K562 (cell line): ENCODE measurements around the gene PARD6A.

Source experiments
- CTCF ChIP-seq, 3 experiments: IDR thresholded peaks in 2 of 3; conservative IDR thresholded peaks in 1 of 3; 2 replicates each; pipeline ENCODE4 v1.5.1; 2011 to 2012; ENCODE audit warnings: low read length in 3 of 3, mild to moderate bottlenecking in 3 of 3, control low read depth in 2 of 3, improper control_type of control experiment in 1 of 3, inconsistent platforms in 1 of 3, low read depth in 1 of 3, mixed read lengths in 1 of 3, moderate library complexity in 1 of 3; ENCODE audit not compliant: insufficient read depth in 2 of 3
- ESRRA ChIP-seq: fragments of 450-650 bp; IDR thresholded peaks from 2 replicates; pipeline ENCODE4 v1.6.1; 2014; ENCODE audit warnings: low read depth, mild to moderate bottlenecking, moderate library complexity, borderline replicate concordance
- HIVEP1 ChIP-seq: fragments of 250-450 bp; sonication (Bioruptor Pico); IDR thresholded peaks from 2 replicates; pipeline ENCODE4 v1.4.0; 2020; ENCODE audit warnings: mild to moderate bottlenecking
- NCOR1 ChIP-seq: fragments of 450-650 bp; IDR thresholded peaks from 2 replicates; pipeline ENCODE4 v1.6.1; 2016; ENCODE audit warnings: mild to moderate bottlenecking, moderate library complexity
- POLR2A ChIP-seq: fragments of 450-650 bp; conservative IDR thresholded peaks from 2 replicates; pipeline ENCODE4 v1.6.1; 2016
- POLR2AphosphoS5 ChIP-seq: IDR thresholded peaks from 2 replicates; pipeline ENCODE4 v1.6.1; 2011; ENCODE audit warnings: mild to moderate bottlenecking, low read depth, low read length, moderate library complexity; ENCODE audit not compliant: control insufficient read depth, insufficient read depth
- RFX5 ChIP-seq: IDR thresholded peaks from 2 replicates; pipeline ENCODE4 v1.6.1; 2011; ENCODE audit warnings: low read depth, mild to moderate bottlenecking, improper control_type of control experiment, low read length
- SMAD4 ChIP-seq: fragments of 250-450 bp; sonication (Bioruptor Pico); conservative IDR thresholded peaks from 2 replicates; pipeline ENCODE4 v1.8.0; 2021; ENCODE audit warnings: inconsistent platforms, mild to moderate bottlenecking, moderate library complexity
- TAF1 ChIP-seq: IDR thresholded peaks from 2 replicates; pipeline ENCODE4 v1.6.1; 2011; ENCODE audit warnings: mild to moderate bottlenecking, low read length, moderate library complexity; ENCODE audit not compliant: insufficient read depth, control insufficient read depth, severe bottlenecking; ENCODE audit errors: extremely low read depth
- TCFL5 ChIP-seq: fragments of 250-450 bp; sonication (Bioruptor Pico); conservative IDR thresholded peaks from 2 replicates; pipeline ENCODE4 v1.6.1; 2021; ENCODE audit warnings: mild to moderate bottlenecking, moderate library complexity, matching md5 sums
- TEAD4 ChIP-seq, 2 experiments: sonication (generic) in 1 of 2; formaldehyde crosslinking in 1 of 2; IDR thresholded peaks; 2 replicates each; pipeline versions ENCODE4 v1.6.1 to v1.8.0; 2012 to 2022; ENCODE audit warnings: borderline replicate concordance in 1 of 2, inconsistent platforms in 1 of 2, low read length in 1 of 2, mild to moderate bottlenecking in 1 of 2, missing genetic modification reagents in 1 of 2
- TFAP4 ChIP-seq: sonication (generic); formaldehyde crosslinking; IDR thresholded peaks from 2 replicates; pipeline ENCODE4 v1.8.0; 2022; ENCODE audit warnings: missing genetic modification reagents, mild to moderate bottlenecking, moderate library complexity, borderline replicate concordance
- TSHZ1 ChIP-seq: fragments of 250-450 bp; sonication (Bioruptor Pico); IDR thresholded peaks from 2 replicates; pipeline ENCODE4 v1.4.0; 2020; ENCODE audit warnings: mild to moderate bottlenecking, moderate library complexity
- XRCC5 ChIP-seq: fragments of 200-400 bp; formaldehyde crosslinking; IDR thresholded peaks from 2 replicates; pipeline ENCODE4 v1.6.1; 2017; ENCODE audit warnings: low read depth, mild to moderate bottlenecking, low read length

GRCh38 chr16:67645397-67646121, 15.2 kb upstream of the PARD6A start:
- TF ChIP-seq POLR2AphosphoS5 (no peak), TFAP4 (CRISPR knock-in tag) (0 out of 2 replicates have a peak, but pooled peaks have one; percentile 39), HIVEP1 (CRISPR knock-in tag) (no peak), XRCC5 (no peak), CTCF (IDR thresholded peaks at IDR 0.05 in 2 of 3, conservative IDR thresholded peaks at IDR 0.05 in 1 of 3; ENCODE audit: insufficient read depth in 2 of 3, low read depth in 1 of 3, low read length in 3 of 3) (no peak), POLR2A (no peak), TCFL5 (CRISPR knock-in tag) (no peak), RFX5 (no peak), TEAD4 (IDR thresholded peaks at IDR 0.05; ENCODE audit: low read length) (no peak), TEAD4 (CRISPR knock-in tag; IDR thresholded peaks at IDR 0.05; ENCODE audit: borderline replicate concordance) (no peak), SMAD4 (CRISPR knock-in tag) (no peak), TSHZ1 (no peak), TAF1 (no peak), NCOR1 (no peak), ESRRA (no peak)
